A549 (cell line): ENCODE results near the gene TFG. TPM values are rescaled to one million over a fixed set of nuclear protein-coding genes. Genes with fewer than 3 reads are reported as not detected.

ENCODE experiments used
- ATAC-seq, 2 experiments: fragments of 200-7000 bp in 1 of 2; fragments of >200 bp in 1 of 2; cut with Nextera tagmentation in 1 of 2; cut with Tn5 transposase in 1 of 2; 3 replicates each; pipeline versions ENCODE4 v1.8.0 to v1.9.1; 2018 to 2020; ENCODE audit warnings: mild to moderate bottlenecking in 1 of 2, moderate library complexity in 1 of 2
- CTCF ChIA-PET: fragments of 300-600 bp; sonication (Branson Sonifier 250); formaldehyde crosslinking; extraction: SDS; loops from one replicate; lab custom pipeline; 2021; ENCODE audit warnings: antibody characterized with exemption, inconsistent platforms; lab: Yijun Ruan, JAX
- POLR2A ChIA-PET: fragments of 350-600 bp; formaldehyde crosslinking; extraction: SDS; loops from one replicate; lab custom pipeline; 2021; ENCODE audit warnings: antibody characterized with exemption, inconsistent platforms; lab: Yijun Ruan, JAX
- DNase-seq, 2 experiments: peaks; one replicate each; pipeline versions ENCODE4 v3.0.0 to v3.0.0-alpha.2; 2011 to 2016; ENCODE audit warnings: low read depth in 1 of 2, low spot score in 1 of 2
- FAIRE-seq: peaks from 2 replicates; lab custom pipeline; 2011; peaks lifted over from hg19 to GRCh38; lab: Jason Lieb, UNC
- H3K27ac ChIP-seq, 2 experiments: fragments of >200 bp; sonication (Bioruptor Twin); formaldehyde crosslinking; 3 replicates each; pipeline ENCODE4 v1.5.1; 2016 to 2017
- H3K4me1 ChIP-seq: fragments of >200 bp; sonication (Bioruptor Twin); formaldehyde crosslinking; 3 replicates; pipeline ENCODE4 v1.6.1; 2016
- H3K4me2 ChIP-seq: fragments of >200 bp; sonication (Bioruptor Twin); formaldehyde crosslinking; 3 replicates; pipeline ENCODE4 v1.6.1; 2016
- H3K4me3 ChIP-seq: fragments of >200 bp; sonication (Bioruptor Twin); formaldehyde crosslinking; 3 replicates; pipeline ENCODE4 v1.5.1; 2016
- H3K9me3 ChIP-seq: fragments of >200 bp; sonication (Bioruptor Twin); formaldehyde crosslinking; 3 replicates; pipeline ENCODE4 v1.6.1; 2016
- CBX8 ChIP-seq: fragments of 200-600 bp; sonication (generic); IDR thresholded peaks from 2 replicates; pipeline ENCODE4 v1.6.1; 2016
- CHD2 ChIP-seq: fragments of 150-350 bp; IDR thresholded peaks from 2 replicates; pipeline ENCODE4 v1.6.1; 2014; ENCODE audit warnings: low read length; ENCODE audit not compliant: partially characterized antibody
- EHMT2 ChIP-seq: fragments of 200-600 bp; sonication (generic); IDR thresholded peaks from 2 replicates; pipeline ENCODE4 v1.6.1; 2016; ENCODE audit warnings: antibody characterized with exemption, low read depth, mild to moderate bottlenecking, moderate library complexity
- GATA3 ChIP-seq: IDR thresholded peaks from 2 replicates; pipeline ENCODE4 v1.6.1; 2012; ENCODE audit warnings: borderline replicate concordance
- HDAC2 ChIP-seq: fragments of 200-600 bp; sonication (generic); IDR thresholded peaks from 2 replicates; pipeline ENCODE4 v1.6.1; 2016
- HOXA7 ChIP-seq: fragments of 250-450 bp; sonication (Bioruptor Pico); IDR thresholded peaks from 2 replicates; pipeline ENCODE4 v1.5.0; 2020; ENCODE audit warnings: mild to moderate bottlenecking, moderate library complexity
- HOXB13 ChIP-seq: fragments of 250-450 bp; sonication (Bioruptor Pico); IDR thresholded peaks from 2 replicates; pipeline ENCODE4 v1.5.0; 2020; ENCODE audit warnings: low read depth, mild to moderate bottlenecking, moderate library complexity
- JUN ChIP-seq, 2 experiments: fragments of >200 bp; sonication (Bioruptor Twin); formaldehyde crosslinking; IDR thresholded peaks; 2 replicates in 1 of 2; 3 replicates in 1 of 2; pipeline ENCODE4 v1.6.1; 2016 to 2017
- KDM5A ChIP-seq: fragments of 200-600 bp; sonication (generic); IDR thresholded peaks from 2 replicates; pipeline ENCODE4 v1.6.1; 2016; ENCODE audit warnings: antibody characterized with exemption, mild to moderate bottlenecking
- NFE2L2 ChIP-seq: fragments of 150-350 bp; conservative IDR thresholded peaks from 2 replicates; pipeline ENCODE4 v1.6.1; 2014; ENCODE audit warnings: low read length
- NR3C1 ChIP-seq: fragments of >200 bp; sonication (Bioruptor Twin); formaldehyde crosslinking; IDR thresholded peaks from 3 replicates; pipeline ENCODE4 v1.6.1; 2017
- PHF8 ChIP-seq: fragments of 200-600 bp; sonication (generic); IDR thresholded peaks from 2 replicates; pipeline ENCODE4 v1.6.1; 2016; ENCODE audit warnings: low read depth, mild to moderate bottlenecking, antibody characterized with exemption, moderate library complexity, borderline replicate concordance
- RAD21 ChIP-seq, 2 experiments: fragments of >200 bp in 1 of 2; sonication (Bioruptor Twin) in 1 of 2; formaldehyde crosslinking in 1 of 2; IDR thresholded peaks in 1 of 2; conservative IDR thresholded peaks in 1 of 2; 2 replicates in 1 of 2; 3 replicates in 1 of 2; pipeline ENCODE4 v1.6.1; 2012 to 2018; ENCODE audit warnings: inconsistent platforms in 1 of 2
- RARB ChIP-seq: fragments of 250-450 bp; sonication (Bioruptor Pico); IDR thresholded peaks from 2 replicates; pipeline ENCODE4 v1.8.0; 2021; ENCODE audit warnings: mild to moderate bottlenecking, moderate library complexity
- RCOR1 ChIP-seq: fragments of 150-350 bp; IDR thresholded peaks from 2 replicates; pipeline ENCODE4 v1.6.1; 2014; ENCODE audit warnings: antibody characterized with exemption, low read length, low read depth
- RNF2 ChIP-seq: fragments of 200-600 bp; sonication (generic); IDR thresholded peaks from 2 replicates; pipeline ENCODE4 v1.6.1; 2016; ENCODE audit warnings: low read depth, mild to moderate bottlenecking, antibody characterized with exemption, moderate library complexity, borderline replicate concordance
- ZC3H11A ChIP-seq: fragments of 450-650 bp; IDR thresholded peaks from 2 replicates; pipeline ENCODE4 v1.6.1; 2014; ENCODE audit warnings: antibody characterized with exemption, mild to moderate bottlenecking
- ZNF302 ChIP-seq: fragments of 250-450 bp; sonication (Bioruptor Pico); IDR thresholded peaks from 2 replicates; pipeline ENCODE4 v1.9.0; 2021; ENCODE audit warnings: inconsistent platforms, mild to moderate bottlenecking, moderate library complexity
- ZSCAN20 ChIP-seq: fragments of 250-450 bp; sonication (Bioruptor Pico); IDR thresholded peaks from 2 replicates; pipeline ENCODE4 v1.8.0; 2022; ENCODE audit warnings: mild to moderate bottlenecking, moderate library complexity
- WGBS: methylation state at CpG from one replicate; pipeline ENCODE4 v1.1.6; 2017; ENCODE audit errors: missing lambda C conversion rate; 5-methylcytosine and 5-hydroxymethylcytosine counted together
- polyA plus RNA-seq, 4 experiments: library from polyadenylated mRNA; depleted of rRNA in 3 of 4; stranded (reverse); fragments of >200 nt; fragmentation: RNase III in 1 of 4; extraction: RNeasy Plus Mini Kit Qiagen cat#74134 plus additional on column Dnase treatment in 1 of 4; gene quantifications; 2 replicates in 3 of 4; 3 replicates in 1 of 4; pipeline ENCODE4 v1.2.3, GENCODE V29; 2011 to 2017
- TF ChIP-seq, protein P1 (sequence below): fragments of >200 bp; sonication (Bioruptor Twin); formaldehyde crosslinking; IDR thresholded peaks from 3 replicates; pipeline ENCODE4 v1.6.1; 2016

The TFG gene
- polyA plus RNA-seq, 2 of the 4 experiments (the other 2 are of a cell fraction), result 135 to 153 TPM

DNA sequence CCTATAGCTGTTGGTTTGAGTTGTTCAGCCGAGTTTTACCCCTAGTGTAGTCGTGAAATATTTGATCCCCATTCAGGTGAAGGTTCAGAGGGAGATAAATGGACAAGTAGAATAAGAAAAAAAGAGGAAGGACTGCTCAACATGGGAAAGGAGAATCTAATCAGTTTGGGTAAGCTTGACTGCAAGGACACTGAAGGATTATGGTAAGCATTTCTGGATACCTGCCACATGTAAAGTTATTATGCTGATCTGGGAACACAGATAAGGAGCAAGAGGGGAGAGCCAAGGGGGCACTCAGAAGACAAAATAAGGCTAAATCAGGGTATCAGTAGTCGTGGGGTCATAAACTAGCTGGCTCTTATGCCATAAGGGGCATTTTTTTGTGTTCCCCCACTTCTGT, 49.9 kb downstream of the TFG start:
- POLR2A ChIA-PET, result no interaction called here
- 73% methylated on average over 3 of the region's 3 CpGs for WGBS
- Histone ChIP-seq H3K4me1 (no peaks in the 10 kb centered on the region), H3K9me3 (no peaks in the 10 kb centered on the region), H3K4me3 (no peak overlapping the region), H3K4me2 (no peak overlapping the region), H3K27ac (no peak overlapping the region)
- FAIRE-seq (no peak), DNase-seq (no peak), ATAC-seq (no peak)
- TF ChIP-seq RAD21 (conservative IDR thresholded peaks at IDR 0.05 in 1 of 2, IDR thresholded peaks at IDR 0.05 in 1 of 2), result no peak
- TF ChIP-seq EHMT2, result no peak
- TF ChIP-seq HOXA7, result no peak
- TF ChIP-seq PHF8, result no peak
- TF ChIP-seq, protein P1, sequence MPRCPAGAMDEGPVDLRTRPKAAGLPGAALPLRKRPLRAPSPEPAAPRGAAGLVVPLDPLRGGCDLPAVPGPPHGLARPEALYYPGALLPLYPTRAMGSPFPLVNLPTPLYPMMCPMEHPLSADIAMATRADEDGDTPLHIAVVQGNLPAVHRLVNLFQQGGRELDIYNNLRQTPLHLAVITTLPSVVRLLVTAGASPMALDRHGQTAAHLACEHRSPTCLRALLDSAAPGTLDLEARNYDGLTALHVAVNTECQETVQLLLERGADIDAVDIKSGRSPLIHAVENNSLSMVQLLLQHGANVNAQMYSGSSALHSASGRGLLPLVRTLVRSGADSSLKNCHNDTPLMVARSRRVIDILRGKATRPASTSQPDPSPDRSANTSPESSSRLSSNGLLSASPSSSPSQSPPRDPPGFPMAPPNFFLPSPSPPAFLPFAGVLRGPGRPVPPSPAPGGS, result no peak
- TF ChIP-seq GATA3, result no peak
- TF ChIP-seq NFE2L2, result no peak
- no peak for TF ChIP-seq RARB
- no peak for TF ChIP-seq ZNF302 (CRISPR knock-in tag)
- CTCF ChIA-PET, result interaction anchor here (0.5 to 2.6 kb wide), 3 partner anchors 296 to 437 kb away, joined by 3 to 11 read pairs (median 4); no protein-coding TSS in a partner anchor

DNA sequence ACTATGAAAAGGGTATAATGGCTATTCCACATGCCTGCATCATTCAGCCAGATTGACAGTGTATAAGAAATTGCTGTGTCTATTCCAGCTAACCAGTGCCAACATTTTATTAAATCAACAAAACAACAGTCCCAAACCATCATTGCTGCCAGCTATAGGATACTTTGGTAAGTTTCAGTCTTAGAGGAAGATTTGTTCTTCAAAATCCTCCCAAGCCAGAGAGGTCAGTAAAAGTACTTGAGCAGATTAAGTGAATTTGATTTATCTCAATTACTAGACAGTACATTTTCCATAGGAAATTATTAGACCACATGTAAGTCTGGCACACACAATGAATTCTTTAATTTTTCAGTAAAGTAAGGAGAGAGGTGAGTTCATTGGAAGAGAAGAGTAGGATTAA, 50.7 kb downstream of the TFG start:
- ATAC-seq (no peak), FAIRE-seq (no peak), DNase-seq (no peak)
- Histone ChIP-seq H3K9me3 (no peaks in the 10 kb centered on the region), H3K27ac (no peak overlapping the region), H3K4me2 (no peak overlapping the region), H3K4me3 (no peak overlapping the region), H3K4me1 (no peaks in the 10 kb centered on the region)
- TF ChIP-seq JUN (IDR thresholded peaks at IDR 0.05) (no peak), HDAC2 (no peak)
- CTCF ChIA-PET, result interaction anchor here (2.6 kb wide), 1 partner anchor 436 kb away, joined by 11 read pairs; no protein-coding TSS in a partner anchor
- POLR2A ChIA-PET, result no interaction called here

DNA sequence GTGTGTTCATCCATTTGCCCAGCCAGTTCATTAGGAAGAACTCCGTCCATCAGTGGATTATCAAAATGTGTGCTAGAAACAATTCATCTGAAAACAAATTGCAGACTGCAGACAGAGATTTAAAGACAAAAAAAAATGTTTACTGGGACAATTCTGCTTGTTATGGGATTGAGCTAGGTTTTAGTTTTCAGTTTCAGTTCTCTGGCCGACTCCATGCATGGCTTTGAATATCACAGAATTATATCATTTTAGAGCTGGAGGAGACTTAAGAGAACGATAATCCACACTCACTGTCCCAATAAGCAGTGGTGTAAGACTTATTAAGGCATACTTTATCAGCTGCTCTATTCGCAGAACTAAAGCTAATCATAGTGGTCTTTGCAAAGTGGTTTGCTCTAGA, 51.1 kb downstream of the TFG start:
- DNase-seq (no peak), FAIRE-seq (no peak), ATAC-seq (peak in 1 of 2 experiments; percentile 21; a peak in 1 of 6 replicates)
- ChIA-PET POLR2A (no interaction called here), CTCF (interaction anchor here (2.6 kb wide), 1 partner anchor 436 kb away, joined by 11 read pairs; no protein-coding TSS in a partner anchor)
- Histone ChIP-seq H3K9me3 (no peaks in the 10 kb centered on the region), H3K4me2 (no peak overlapping the region), H3K4me1 (no peaks in the 10 kb centered on the region), H3K27ac (no peak overlapping the region), H3K4me3 (no peak overlapping the region)
- TF ChIP-seq HOXB13 (CRISPR knock-in tag), result no peak
- TF ChIP-seq ZSCAN20 (CRISPR knock-in tag), result no peak
- TF ChIP-seq HDAC2, result no peak
- TF ChIP-seq CHD2, result no peak
- TF ChIP-seq RNF2, result no peak
- no peak for TF ChIP-seq ZC3H11A
- WGBS, result 75% methylated on average over 4 of the region's 4 CpGs

DNA sequence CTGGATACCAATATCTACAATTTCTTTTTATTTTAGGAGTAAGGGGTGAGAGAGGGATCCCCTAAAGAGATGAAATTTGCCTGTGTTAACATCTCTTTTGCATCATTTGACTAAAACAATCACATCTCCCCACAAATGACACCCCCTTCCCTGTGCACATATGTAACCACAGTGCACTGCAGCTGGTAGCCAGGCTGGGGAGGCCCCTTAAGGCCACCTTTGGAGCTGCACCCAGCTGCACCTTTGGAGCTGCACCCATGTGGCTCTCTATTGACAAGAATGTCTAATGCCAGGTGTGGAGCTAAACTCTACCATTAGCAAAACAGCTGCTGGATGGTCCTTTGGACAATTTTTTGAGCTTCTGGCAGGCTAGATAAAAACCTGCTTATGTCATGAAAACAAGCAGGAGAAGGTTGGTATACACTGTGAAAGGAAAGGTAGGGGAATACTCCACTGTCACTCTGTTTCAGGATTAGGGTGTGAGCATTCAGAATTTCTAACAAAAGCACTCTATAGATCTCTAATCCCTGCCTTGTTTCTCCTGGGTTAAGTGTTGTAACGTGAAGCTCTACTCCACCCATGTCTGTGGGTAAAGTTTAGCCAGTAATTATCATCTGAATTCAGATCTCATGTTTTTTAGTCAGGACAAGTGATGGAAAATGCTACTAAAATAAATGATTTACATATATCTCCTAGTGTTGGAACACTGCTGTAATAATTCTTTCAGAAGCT, 52.1 kb downstream of the TFG start:
- DNase-seq (peak in 1 of 2 experiments; percentile 21), ATAC-seq (peak; percentile 87 to 89), FAIRE-seq (no peak)
- H3K4me3 ChIP-seq, result no peak overlapping the region
- ChIA-PET POLR2A (no interaction called here), CTCF (interaction anchor here (2.6 kb wide), 1 partner anchor 435 kb away, joined by 11 read pairs; no protein-coding TSS in a partner anchor)
- whole genome bisulfite sequencing, result 71% methylated on average over 1 of the region's 1 CpG
- H3K9me3 ChIP-seq, result no peaks in the 10 kb centered on the region
- H3K4me1 ChIP-seq, result no peaks in the 10 kb centered on the region
- no peak overlapping the region for H3K27ac ChIP-seq
- H3K4me2 ChIP-seq, result no peak overlapping the region
- no peak for TF ChIP-seq RCOR1
- TF ChIP-seq ZSCAN20 (CRISPR knock-in tag), result no peak
- TF ChIP-seq KDM5A, result no peak
- no peak for TF ChIP-seq CBX8
- TF ChIP-seq NFE2L2, result no peak
- peak in 1 of 2 experiments; percentile 26; a peak in 1 of 5 replicates for TF ChIP-seq RAD21 (conservative IDR thresholded peaks at IDR 0.05 in 1 of 2, IDR thresholded peaks at IDR 0.05 in 1 of 2)
- no peak for TF ChIP-seq NR3C1
